AG09309 (cell line): ENCODE data around the gene VPS39.

Experiments used
- DNase-seq: peaks from one replicate; pipeline ENCODE4 v3.0.0-alpha.2; 2010; ENCODE audit warnings: low read depth
- H3K4me3 ChIP-seq: 2 replicates; pipeline ENCODE4 v1.5.1; 2011; ENCODE audit warnings: mild to moderate bottlenecking, low read depth, low read length, moderate library complexity; ENCODE audit not compliant: control insufficient read depth
- TF ChIP-seq, protein P1 (sequence below): IDR thresholded peaks from 2 replicates; pipeline ENCODE4 v1.5.1; 2011; ENCODE audit warnings: mild to moderate bottlenecking, low read depth, low read length, inconsistent platforms; ENCODE audit not compliant: insufficient read depth, control insufficient read depth; ENCODE audit errors: missing control alignments

The VPS39 gene

DNA sequence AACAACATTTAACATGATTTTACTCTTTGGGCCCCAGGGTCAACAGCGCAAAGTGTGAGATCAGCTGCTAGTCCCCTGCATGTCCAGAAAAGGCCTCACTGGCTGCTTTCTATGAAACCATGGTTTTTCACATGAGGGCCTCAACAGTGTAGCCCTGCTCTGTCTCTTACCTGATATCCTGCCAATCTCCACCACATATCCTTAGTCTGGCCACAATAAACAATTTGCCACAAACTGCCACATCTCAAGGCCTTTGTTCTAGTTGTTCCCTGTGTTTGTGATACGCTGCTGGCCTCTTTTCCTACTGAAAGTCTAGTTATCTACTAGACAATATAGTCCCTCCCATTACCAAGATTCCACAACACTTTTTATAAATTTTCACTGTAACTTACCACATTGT, 17.7 kb downstream of the VPS39 start:
- H3K4me3 ChIP-seq, result no peak overlapping the region
- TF ChIP-seq, protein P1, sequence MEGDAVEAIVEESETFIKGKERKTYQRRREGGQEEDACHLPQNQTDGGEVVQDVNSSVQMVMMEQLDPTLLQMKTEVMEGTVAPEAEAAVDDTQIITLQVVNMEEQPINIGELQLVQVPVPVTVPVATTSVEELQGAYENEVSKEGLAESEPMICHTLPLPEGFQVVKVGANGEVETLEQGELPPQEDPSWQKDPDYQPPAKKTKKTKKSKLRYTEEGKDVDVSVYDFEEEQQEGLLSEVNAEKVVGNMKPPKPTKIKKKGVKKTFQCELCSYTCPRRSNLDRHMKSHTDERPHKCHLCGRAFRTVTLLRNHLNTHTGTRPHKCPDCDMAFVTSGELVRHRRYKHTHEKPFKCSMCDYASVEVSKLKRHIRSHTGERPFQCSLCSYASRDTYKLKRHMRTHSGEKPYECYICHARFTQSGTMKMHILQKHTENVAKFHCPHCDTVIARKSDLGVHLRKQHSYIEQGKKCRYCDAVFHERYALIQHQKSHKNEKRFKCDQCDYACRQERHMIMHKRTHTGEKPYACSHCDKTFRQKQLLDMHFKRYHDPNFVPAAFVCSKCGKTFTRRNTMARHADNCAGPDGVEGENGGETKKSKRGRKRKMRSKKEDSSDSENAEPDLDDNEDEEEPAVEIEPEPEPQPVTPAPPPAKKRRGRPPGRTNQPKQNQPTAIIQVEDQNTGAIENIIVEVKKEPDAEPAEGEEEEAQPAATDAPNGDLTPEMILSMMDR, result no peak
- no peak for DNase-seq

DNA sequence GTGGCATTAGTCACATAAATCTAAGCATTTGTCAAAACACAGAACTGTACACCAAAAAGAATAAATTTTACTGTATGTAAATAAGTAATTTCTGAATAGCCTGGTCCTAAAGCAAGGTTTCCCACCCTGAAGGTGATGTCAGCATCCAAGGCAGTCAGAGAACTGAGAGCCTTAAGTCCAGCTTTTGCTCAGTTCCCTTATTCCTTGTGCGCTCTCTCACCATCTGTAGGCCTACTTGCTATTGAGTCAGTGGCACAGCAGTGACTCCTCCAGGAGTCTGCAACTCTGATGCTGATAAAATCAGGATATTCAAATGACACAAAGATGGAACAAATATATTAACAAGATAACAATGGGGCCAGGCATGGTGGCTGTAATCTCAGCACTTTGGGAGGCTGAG, 22.3 kb downstream of the VPS39 start:
- no peak overlapping the region for H3K4me3 ChIP-seq
- TF ChIP-seq, protein P1, result no peak

DNA sequence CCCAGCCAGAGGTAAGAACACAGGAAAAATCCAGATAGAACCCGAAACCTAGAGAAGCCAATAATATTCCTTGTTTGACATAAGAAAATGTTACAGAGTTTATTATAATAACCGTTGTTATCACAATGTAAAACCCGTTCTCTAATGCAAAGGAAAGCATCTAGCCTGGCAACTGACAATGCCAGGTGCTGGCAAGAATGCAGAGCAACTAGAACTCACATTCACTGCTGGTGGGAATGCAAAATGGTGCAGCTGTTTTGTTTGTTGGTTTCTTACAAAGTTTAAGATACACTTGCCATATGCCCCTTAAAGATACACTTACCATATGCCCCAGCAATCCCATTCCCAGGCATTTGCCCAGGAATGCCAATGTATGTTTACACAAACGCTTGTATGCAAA, 23.4 kb downstream of the VPS39 start:
- TF ChIP-seq, protein P1, result no peak
- H3K4me3 ChIP-seq, result no peak overlapping the region
- DNase-seq, result no peak

More for the DNA sequence above, 22.3 kb downstream of the VPS39 start:
- DNase-seq, result no peak

DNA sequence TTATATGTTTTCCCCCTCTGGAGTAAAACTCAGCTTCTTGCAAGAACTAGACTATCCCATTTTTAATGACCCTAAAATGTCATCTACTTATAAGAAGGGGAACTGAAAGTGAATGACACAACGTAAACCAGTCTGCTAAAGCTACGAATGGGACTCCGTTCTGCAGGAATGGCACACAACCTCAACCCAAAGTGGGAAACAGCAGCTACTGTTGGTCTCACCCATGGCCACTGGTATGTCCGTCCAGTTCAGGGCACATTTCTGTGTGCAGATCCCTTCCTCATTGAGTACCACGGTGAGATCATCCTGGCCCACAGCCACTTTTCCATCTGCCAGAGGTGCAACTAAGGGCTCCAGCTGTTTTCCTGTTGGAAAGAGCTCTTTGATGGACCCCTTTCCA, 23.8 kb downstream of the VPS39 start:
- DNase-seq, result no peak
- no peak overlapping the region for H3K4me3 ChIP-seq
- TF ChIP-seq, protein P1, result no peak

DNA sequence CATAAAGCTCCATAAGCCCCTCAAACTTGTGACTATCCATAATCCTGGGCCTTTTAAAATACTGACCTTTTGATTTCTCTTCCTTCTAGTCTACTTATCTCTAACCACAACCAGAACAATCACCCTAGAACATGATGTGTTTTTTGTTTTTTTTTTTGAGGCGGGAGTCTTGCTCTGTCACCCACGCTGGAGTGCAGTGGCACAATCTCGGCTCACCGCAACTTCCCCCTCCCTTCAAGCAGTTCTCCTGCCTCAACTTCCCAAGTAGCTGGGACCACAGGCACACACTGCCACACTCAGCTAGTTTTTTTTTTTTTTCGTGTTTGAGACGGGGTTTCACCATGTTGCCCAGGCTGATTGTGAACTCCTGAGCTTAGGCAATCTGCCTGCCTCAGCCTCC, 25.1 kb downstream of the VPS39 start:
- no peak overlapping the region for H3K4me3 ChIP-seq
- TF ChIP-seq, protein P1, result no peak
- no peak for DNase-seq

DNA sequence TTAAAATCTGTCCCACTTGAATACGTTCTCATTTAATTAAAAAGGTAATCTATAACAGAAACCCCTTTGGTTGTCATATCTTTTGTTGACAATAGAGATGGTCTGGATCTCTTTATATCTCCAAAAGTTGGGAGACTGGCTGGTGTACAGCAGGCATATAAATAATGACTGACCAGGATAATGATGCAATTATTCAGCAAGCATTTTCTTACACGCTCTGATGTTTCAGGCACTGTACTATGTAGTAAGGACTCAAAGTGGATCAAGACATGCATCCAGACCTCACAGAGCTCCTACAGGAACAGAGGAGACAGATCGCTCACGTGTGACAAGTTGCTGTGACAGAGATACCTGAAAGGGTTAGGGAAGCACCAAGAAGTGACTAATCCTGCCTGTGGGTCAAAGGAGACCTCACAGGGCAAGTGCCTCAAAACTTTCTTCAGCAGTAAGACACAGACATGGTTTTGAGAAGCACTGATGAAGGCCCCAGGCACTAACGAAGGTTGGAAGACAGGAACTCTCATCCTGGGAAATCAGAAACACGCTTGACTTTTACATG, 25.7 kb downstream of the VPS39 start:
- DNase-seq, result no peak
- TF ChIP-seq, protein P1, result no peak
- no peak overlapping the region for H3K4me3 ChIP-seq

- H3K4me3 ChIP-seq, result no peak overlapping the region
- TF ChIP-seq, protein P1, result no peak
- no peak for DNase-seq
Measured at GRCh38 chr15:42178056-42178455, 30.0 kb downstream of the VPS39 start.
